Caki2 (cell line): ENCODE measurements around the gene ANKRD6. TPM values are rescaled to one million over a fixed set of nuclear protein-coding genes. Genes with fewer than 3 reads are reported as not detected.

Experiments used
- DNase-seq: peaks from one replicate; pipeline ENCODE4 v3.0.0-alpha.2; 2015; ENCODE audit warnings: low read depth
- in situ Hi-C: cut with HindIII; loops from 2 replicates; pipeline ENCODE4 v1.10.0; 2016; ENCODE audit warnings: low sequenced_read_pairs, low pct_unique_long_range_greater_than_20kb, mixed read lengths
- total RNA-seq: library from RNA; depleted of rRNA; stranded (reverse); fragments of >200 nt; shearing (Covaris generic); gene quantifications from 2 replicates; pipeline ENCODE4 v1.2.3, GENCODE V29; 2014; ENCODE audit warnings: low replicate concordance

The ANKRD6 gene
- total RNA-seq, 1 experiment from 2014 or later = 12.5 TPM

DNA sequence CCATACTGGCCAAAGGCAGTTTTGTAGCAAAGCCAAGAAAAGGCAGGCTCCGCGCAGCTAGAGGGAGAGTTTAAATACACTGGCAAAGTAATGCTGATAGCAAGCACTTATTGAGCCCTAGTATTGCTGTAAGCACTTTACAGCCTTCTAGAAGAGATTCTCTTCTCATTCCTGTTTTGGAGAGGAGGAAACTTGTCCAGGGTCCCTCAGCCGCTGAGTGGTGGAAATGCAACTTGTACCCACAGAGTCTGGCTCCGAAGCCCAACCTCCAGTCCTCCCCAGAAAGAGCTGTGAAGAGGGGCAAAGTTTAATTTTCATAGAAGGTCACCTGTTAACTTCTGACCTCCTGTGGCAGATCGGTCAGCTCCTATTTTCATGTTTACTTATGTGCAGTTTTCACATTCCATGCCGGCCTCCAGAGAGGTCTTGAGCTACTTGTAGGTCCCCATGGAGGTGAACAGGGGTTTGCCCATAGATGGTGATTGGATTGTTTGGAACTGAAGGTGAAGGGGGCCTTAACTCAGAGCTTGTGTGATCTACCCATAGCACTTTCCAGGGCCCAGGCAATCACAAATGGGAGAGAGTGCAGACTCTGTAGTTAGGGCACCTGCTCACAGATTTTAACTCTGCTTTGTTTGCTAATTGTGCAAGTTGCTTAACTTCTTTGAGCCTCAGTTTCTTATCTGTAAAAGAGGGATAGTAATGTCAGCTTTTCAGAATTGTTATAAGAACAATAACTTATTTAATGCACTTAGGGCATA is 134.9 kb downstream of the ANKRD6 start:
- in situ Hi-C loops = no loop called here
- DNase-seq = no peak

DNA sequence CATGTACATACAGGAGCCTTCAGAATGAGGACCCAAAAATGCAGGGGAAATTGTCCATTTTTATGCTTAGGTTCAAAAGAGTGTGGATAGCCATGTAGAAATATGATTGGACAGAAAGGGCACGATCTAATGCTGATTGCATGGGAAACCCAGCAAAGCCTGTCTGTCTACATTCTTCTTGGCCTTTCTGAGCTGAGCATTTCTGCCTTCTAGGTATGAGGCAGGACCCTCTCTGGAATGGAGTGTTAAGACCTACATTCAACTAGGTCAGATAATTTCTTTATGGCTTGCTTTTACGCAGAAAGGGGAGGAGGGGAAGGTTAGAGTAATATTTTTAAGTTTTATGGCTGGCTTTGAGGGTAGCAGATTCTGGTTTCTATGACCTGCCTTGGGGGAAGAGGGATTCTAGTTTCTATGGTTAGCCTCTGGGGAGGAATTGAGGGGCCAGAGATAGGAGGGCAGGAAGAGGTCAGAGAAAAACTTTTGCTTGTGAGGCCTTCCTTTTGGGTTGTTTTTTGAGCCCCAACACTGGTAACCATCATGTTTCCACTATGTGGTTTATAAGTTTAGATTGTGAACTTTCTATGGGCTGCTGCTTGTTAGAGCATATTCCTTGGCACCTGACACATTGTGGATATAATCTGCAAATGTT is 142.1 kb downstream of the ANKRD6 start:
- in situ Hi-C loops = no loop called here
- no peak for DNase-seq

DNA sequence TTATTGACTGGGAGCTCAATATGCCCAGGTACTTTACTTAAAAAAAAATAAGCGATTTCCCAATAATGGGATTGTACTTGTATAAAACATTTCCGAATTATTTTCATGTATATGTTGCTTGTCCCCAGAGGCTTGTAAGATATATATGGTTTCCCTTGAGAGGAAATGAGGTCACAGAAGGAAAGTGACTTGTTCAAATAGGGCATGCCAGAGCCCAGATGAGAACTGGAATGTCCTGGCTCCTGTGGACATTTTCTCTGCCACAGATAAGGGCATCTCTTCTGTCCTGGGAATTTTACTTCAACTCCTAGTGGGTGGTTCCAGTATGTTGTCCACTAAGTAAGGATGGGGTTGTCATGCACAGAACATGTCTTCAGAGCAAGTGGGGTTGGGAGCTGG is 142.6 kb downstream of the ANKRD6 start:
- in situ Hi-C loops = no loop called here
- DNase-seq = no peak

GRCh38 chr6:89580997-89581666 is 148.2 kb downstream of the ANKRD6 start:
- in situ Hi-C loops = no loop called here
- DNase-seq = no peak

GRCh38 chr6:89581689-89582088 is 148.7 kb downstream of the ANKRD6 start:
- DNase-seq = no peak
- in situ Hi-C loops = no loop called here

DNA sequence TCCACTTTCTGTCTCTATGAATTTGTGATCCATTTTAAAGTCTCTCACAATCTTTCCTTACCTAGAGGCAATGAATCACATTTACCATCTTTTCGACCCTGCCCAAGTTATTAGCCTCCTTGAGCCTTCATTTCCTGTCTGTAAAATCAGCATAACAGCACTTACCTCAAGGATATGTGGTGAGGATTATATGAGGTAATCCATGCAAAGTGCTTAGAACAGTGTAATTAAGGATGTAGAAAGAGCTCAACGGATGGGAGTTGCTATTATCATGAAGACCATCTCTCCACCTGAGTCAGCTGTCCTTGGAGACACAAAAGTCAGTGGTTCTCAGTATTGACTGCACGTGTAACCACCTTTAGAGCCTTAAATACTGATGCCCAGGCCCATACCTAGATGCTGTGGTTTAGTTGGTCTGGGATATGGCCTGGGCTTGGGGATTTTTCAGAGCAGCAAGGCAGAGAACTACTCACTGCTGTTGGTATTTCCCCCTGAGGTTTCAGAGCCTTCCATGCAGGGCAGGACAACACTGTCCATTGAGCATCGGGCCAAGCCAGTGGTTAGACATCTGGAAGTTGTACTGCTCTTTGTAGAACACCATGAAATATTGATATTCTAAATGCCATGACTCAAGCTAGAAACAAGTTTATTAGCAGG is 149.8 kb downstream of the ANKRD6 start:
- DNase-seq = no peak
- in situ Hi-C loops = no loop called here

DNA sequence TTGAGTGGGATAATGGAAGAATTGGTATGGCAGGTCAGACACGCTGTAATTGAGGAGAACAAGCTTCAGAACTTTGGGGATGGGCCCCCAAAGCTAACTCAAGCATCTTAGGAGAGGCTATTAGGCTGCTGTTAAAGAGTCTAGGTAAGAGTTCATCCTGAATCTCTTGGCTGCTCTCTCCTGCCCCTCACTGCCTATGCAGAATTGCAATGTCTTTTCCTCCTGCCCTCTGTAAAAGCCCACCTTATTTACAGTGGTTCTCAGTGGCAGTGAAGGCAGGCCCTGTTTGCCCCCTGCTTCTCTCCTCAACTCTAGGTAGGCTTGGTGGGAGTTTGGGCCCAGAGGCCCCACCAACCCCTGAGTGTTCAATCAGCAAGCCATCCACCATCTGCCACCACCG is 150.6 kb downstream of the ANKRD6 start:
- in situ Hi-C loops = no loop called here
- no peak for DNase-seq

- in situ Hi-C loops = no loop called here
- DNase-seq = no peak
Observed at GRCh38 chr6:89584539-89584938, 151.6 kb downstream of the ANKRD6 start.

DNA sequence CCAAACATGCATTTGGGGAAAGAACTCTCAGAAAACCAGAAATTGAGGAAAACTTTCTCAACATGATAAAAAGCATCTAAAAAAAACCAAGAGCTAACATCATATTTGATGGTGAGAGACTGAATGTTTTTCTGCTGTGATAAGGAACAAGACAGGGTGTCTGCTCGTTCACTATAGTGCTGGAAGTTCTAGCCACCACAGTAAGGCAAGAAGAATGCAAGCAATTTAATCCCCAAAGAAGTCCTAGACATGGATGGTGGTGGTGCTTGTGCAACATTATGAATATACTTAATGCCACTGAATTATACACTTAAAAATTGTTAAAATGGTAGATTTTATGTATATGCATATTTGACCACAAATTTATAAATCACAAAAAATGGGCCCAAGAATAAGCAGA is 152.2 kb downstream of the ANKRD6 start:
- in situ Hi-C loops = no loop called here
- no peak for DNase-seq

GRCh38 chr6:89589297-89590025 is 156.5 kb downstream of the ANKRD6 start:
- in situ Hi-C loops = no loop called here
- no peak for DNase-seq

DNA sequence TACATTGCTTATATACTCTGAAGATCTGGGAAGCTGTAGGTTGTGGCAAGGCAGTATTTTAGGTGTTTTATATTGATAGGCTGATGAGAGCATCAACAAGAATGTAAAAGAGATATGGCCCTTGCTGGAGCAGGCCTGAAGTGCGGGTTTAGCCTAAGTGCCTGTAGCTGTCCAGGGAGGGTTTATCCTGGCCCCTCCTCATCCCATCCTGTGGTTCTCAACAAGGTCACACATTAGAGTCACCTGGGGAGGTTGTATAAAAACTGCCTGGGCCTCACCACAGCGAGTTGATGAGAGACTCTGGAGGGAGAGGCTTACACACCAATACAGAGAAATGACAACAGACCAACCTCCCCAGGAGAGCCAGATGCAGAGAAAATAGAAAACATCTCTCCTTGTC is 157.2 kb downstream of the ANKRD6 start:
- no peak for DNase-seq
- in situ Hi-C loops = no loop called here

- in situ Hi-C loops = no loop called here
- no peak for DNase-seq
Observed at GRCh38 chr6:89591745-89592144, 158.8 kb downstream of the ANKRD6 start.

GRCh38 chr6:89596056-89596455 is 163.1 kb downstream of the ANKRD6 start:
- DNase-seq = no peak
- in situ Hi-C loops = no loop called here

GRCh38 chr6:89596484-89596883 is 163.5 kb downstream of the ANKRD6 start:
- in situ Hi-C loops = no loop called here
- no peak for DNase-seq

GRCh38 chr6:89597372-89597771 is 164.4 kb downstream of the ANKRD6 start:
- in situ Hi-C loops = no loop called here
- no peak for DNase-seq

- in situ Hi-C loops = no loop called here
- peak; percentile 43 for DNase-seq
Observed at GRCh38 chr6:89597988-89598387, 165.0 kb downstream of the ANKRD6 start.

DNA sequence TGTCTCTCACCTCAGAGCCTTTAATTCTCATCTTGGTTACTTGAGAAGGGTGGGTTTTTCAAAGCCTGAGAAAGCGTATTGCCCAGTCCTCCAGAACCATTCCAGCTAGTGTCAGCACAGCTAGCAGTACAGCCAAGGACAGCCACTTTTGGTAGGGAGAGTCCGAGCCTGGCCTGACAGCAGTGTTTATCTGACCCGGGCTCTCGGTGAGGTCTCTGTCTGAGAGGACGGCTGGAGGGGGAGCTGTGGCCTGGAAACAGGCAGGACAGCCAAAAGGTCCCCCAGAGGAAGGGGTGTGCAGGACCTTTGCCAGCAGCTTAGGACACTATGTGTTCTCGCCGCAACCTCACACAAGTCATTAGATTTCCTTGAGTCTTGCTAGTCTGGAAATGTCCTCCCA is 166.8 kb downstream of the ANKRD6 start:
- DNase-seq = no peak
- in situ Hi-C loops = no loop called here

DNA sequence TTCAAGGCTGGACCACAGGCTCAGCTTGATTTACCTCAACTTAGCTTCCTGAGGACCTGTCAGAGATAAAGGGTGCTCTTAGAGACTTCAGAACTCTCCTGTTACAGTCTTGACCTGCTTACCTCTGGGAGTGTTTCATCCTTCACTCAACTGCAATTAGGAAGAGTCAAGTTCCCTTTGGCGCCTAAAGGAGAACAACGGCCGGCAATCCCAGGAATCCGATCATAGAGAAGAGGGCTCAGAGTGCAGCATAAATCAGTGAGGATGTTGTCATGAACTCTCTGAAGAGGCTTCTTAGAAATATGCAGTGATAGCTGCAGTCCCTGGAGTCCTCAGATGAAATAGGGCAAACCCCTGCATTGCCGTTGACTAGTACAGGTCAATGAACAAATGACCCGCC is 169.2 kb downstream of the ANKRD6 start:
- in situ Hi-C loops = no loop called here
- no peak for DNase-seq
